Tibial nerve (tissue), 4 donors: ENCODE data around the gene KIRREL3.

Source experiments
- EP300 ChIP-seq, 2 donors: sonication (generic); formaldehyde crosslinking; IDR thresholded peaks; one replicate each; pipeline ENCODE4 v1.6.1; 2017; ENCODE audit warnings: antibody characterized with exemption in 2 of 2, mild to moderate bottlenecking in 1 of 2
- POLR2A ChIP-seq, 2 donors: fragments of 450-650 bp; IDR thresholded peaks; one replicate each; pipeline ENCODE4 v1.6.1; 2017; ENCODE audit warnings: antibody characterized with exemption in 2 of 2, mild to moderate bottlenecking in 2 of 2, moderate library complexity in 2 of 2
- TF ChIP-seq, protein P1 (sequence below), 5 experiments: fragments of 200-600 bp in 3 of 5; fragments of 450-650 bp in 2 of 5; sonication (generic) in 3 of 5; IDR thresholded peaks; one replicate each; pipeline ENCODE4 v1.5.1; 2016 to 2019; ENCODE audit warnings: antibody characterized with exemption in 5 of 5, mild to moderate bottlenecking in 3 of 5, moderate library complexity in 2 of 5

DNA sequence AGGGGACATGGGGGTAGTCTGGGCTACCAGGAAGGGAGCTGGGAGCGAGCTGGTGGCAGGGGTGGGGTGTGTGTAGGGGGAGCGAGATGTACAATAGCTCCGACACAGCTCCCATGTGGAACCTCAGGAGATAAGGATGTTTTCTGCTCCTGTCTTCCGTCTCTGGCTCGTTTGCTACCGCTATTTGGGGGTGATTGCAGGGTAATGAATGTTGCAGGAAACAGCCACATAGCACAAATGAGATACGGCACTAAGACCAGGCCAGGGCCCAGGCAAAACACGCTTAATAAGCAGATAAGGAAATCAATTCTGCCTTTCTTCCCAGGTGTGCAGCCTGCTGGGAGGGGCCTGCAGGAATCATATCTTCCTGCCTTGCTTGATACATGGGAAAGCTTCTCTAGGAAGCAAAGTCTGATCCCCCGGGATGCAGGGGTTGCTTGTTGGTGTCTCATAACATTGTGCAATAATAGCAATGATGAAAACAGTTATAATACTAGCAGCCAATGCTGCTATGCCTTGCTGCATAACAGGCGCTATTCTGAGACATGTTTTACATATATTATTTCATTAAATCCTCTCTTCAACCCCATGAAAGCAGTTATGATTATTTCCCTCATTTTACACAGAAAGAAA is 486.4 kb downstream of the KIRREL3 start:
- TF ChIP-seq POLR2A (IDR thresholded peaks at IDR 0.05), result no peak
- TF ChIP-seq, protein P1, sequence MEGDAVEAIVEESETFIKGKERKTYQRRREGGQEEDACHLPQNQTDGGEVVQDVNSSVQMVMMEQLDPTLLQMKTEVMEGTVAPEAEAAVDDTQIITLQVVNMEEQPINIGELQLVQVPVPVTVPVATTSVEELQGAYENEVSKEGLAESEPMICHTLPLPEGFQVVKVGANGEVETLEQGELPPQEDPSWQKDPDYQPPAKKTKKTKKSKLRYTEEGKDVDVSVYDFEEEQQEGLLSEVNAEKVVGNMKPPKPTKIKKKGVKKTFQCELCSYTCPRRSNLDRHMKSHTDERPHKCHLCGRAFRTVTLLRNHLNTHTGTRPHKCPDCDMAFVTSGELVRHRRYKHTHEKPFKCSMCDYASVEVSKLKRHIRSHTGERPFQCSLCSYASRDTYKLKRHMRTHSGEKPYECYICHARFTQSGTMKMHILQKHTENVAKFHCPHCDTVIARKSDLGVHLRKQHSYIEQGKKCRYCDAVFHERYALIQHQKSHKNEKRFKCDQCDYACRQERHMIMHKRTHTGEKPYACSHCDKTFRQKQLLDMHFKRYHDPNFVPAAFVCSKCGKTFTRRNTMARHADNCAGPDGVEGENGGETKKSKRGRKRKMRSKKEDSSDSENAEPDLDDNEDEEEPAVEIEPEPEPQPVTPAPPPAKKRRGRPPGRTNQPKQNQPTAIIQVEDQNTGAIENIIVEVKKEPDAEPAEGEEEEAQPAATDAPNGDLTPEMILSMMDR (IDR thresholded peaks at IDR 0.05), result no peak
- no peak for TF ChIP-seq EP300 (IDR thresholded peaks at IDR 0.05)
